ENCODE measurements around the gene ACYP2.
A peak's percentile ranks its signal among the peaks of the same experiment; 100 is the strongest.
"Not testable (repeated sequence)": the region's sequence is repeated elsewhere in the genome, so short reads cannot be mapped to it uniquely, and the experiment has no call there.

ACYP2 gene

GRCh38 chr2:54324517-54324916, 209.1 kb downstream of the ACYP2 start:
- not testable (repeated sequence) for DNase-seq (ENCODE audit: low read depth in 2 of 2)

GRCh38 chr2:54325148-54325547, 209.7 kb downstream of the ACYP2 start:
- DNase-seq (ENCODE audit: low read depth in 2 of 2) = no peak

- DNase-seq (ENCODE audit: low read depth in 2 of 2) = no peak
Observed at GRCh38 chr2:54329482-54330161, 214.2 kb downstream of the ACYP2 start.

GRCh38 chr2:54330162-54330925, 214.9 kb downstream of the ACYP2 start:
- DNase-seq (ENCODE audit: low read depth in 2 of 2) = peak; percentile 78 to 84

- DNase-seq (ENCODE audit: low read depth in 2 of 2) = no peak
Observed at GRCh38 chr2:54330926-54331835, 215.8 kb downstream of the ACYP2 start.

GRCh38 chr2:54332386-54332785, 217.0 kb downstream of the ACYP2 start:
- no peak for DNase-seq (ENCODE audit: low read depth in 2 of 2)

- DNase-seq (ENCODE audit: low read depth in 2 of 2) = no peak
Observed at GRCh38 chr2:54336136-54336976, 220.9 kb downstream of the ACYP2 start.

GRCh38 chr2:54336977-54337255, 221.5 kb downstream of the ACYP2 start:
- no peak for DNase-seq (ENCODE audit: low read depth in 2 of 2)

GRCh38 chr2:54341656-54342055, 226.2 kb downstream of the ACYP2 start:
- no peak for DNase-seq (ENCODE audit: low read depth in 2 of 2)

GRCh38 chr2:54342603-54343002, 227.2 kb downstream of the ACYP2 start:
- no peak for DNase-seq (ENCODE audit: low read depth in 2 of 2)

- DNase-seq (ENCODE audit: low read depth in 2 of 2) = no peak
Observed at GRCh38 chr2:54347622-54348021, 232.2 kb downstream of the ACYP2 start.

DNA sequence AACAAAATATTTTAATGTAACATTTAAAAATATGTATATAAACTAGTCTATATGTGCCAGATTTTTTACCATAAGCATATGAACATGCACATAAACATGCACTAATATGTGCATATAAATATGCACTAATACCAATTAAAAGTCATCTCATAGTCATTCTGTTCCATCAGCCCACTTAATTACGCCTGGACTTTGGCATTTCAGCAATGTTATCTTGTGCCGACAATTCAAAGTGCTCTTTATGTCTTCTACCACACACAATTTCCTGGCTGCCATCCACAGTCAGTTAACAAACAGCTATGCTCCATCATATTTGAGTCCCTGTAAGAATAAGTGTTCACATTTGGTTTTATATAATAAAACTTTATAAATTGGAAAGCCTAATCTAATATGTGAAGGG, 233.2 kb downstream of the ACYP2 start:
- no peak for DNase-seq (ENCODE audit: low read depth in 2 of 2)

- no peak for DNase-seq (ENCODE audit: low read depth in 2 of 2)
Observed at GRCh38 chr2:54350426-54350825, 235.0 kb downstream of the ACYP2 start.

GRCh38 chr2:54353216-54353615, 237.8 kb downstream of the ACYP2 start:
- no peak for DNase-seq (ENCODE audit: low read depth in 2 of 2)

Measured in stimulated activated CD4-positive, alpha-beta T cell treated with anti-CD3 and anti-CD28 coated beads, Interleukin-12 subunit alpha, Interleukin-12 subunit beta, amount 100 ng/mL, for 24 hours (primary cell).